HG03342 (cell line): ENCODE data around the gene C2orf42.
"Not testable (repeated sequence)": the region's sequence is repeated elsewhere in the genome, so short reads cannot be mapped to it uniquely, and the experiment has no call there.

Experiments
- ATAC-seq: cut with Tn5 transposase; IDR thresholded peaks from one replicate; pipeline ENCODE4 v1.9.1; 2021; ENCODE audit warnings: mild to moderate bottlenecking, moderate library complexity; ENCODE audit not compliant: unreplicated experiment

C2orf42 gene

GRCh38 chr2:70110397-70110796 lies 80.4 kb downstream of the C2orf42 start:
- ATAC-seq: not testable (repeated sequence)

GRCh38 chr2:70106138-70106537 lies 84.7 kb downstream of the C2orf42 start:
- ATAC-seq: not testable (repeated sequence)

- ATAC-seq: no peak
These were observed 86.3 kb downstream of the C2orf42 start for GRCh38 chr2:70104231-70105111.

GRCh38 chr2:70103531-70104061 lies 87.2 kb downstream of the C2orf42 start:
- no peak for ATAC-seq

- not testable (repeated sequence) for ATAC-seq
These were observed 88.4 kb downstream of the C2orf42 start for GRCh38 chr2:70102323-70102905.

- ATAC-seq: not testable (repeated sequence)
These were observed 89.1 kb downstream of the C2orf42 start for GRCh38 chr2:70101686-70102085.

- no peak for ATAC-seq
These were observed 89.6 kb downstream of the C2orf42 start for GRCh38 chr2:70101174-70101573.
